ENCODE data around the gene CDC6.

The CDC6 gene, protein sequence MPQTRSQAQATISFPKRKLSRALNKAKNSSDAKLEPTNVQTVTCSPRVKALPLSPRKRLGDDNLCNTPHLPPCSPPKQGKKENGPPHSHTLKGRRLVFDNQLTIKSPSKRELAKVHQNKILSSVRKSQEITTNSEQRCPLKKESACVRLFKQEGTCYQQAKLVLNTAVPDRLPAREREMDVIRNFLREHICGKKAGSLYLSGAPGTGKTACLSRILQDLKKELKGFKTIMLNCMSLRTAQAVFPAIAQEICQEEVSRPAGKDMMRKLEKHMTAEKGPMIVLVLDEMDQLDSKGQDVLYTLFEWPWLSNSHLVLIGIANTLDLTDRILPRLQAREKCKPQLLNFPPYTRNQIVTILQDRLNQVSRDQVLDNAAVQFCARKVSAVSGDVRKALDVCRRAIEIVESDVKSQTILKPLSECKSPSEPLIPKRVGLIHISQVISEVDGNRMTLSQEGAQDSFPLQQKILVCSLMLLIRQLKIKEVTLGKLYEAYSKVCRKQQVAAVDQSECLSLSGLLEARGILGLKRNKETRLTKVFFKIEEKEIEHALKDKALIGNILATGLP

GRCh38 chr17:40287494-40288369 lies at the start of gene CDC6:
CDC6 (plus strand) TSS chr17:40287879; CDS start chr17:40289421, 1,542 bp downstream.
- peak; percentile 99 for DNase-seq

DNA sequence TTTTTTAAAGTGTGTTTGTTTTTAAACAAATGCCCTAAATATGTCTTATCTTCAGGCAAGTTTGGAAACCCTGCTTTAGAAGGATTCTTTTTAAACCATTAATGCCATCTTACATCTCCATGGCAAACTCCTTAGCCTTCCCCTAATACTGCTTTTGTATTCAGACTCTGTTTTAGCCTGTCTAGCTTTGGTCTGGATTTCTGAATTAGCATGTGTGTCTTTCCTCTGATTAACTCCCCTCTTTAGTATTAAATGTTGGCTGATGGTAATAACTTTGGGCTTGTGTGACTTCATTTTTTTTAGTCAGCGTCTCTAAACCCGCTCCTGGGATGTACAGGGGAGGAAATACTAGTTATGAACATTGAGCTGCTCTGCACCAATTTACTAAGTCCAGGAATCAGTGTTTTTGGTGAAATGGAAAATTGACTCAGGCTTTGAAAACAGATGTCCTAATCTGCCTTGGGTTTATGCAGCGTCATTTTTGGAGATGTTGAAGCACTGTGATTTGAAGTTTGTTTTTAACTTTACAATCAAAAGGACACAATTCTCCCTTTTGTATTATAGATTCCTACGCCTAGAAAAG lies 46.3 kb upstream of the CDC6 start:
- no peak for DNase-seq

DNA sequence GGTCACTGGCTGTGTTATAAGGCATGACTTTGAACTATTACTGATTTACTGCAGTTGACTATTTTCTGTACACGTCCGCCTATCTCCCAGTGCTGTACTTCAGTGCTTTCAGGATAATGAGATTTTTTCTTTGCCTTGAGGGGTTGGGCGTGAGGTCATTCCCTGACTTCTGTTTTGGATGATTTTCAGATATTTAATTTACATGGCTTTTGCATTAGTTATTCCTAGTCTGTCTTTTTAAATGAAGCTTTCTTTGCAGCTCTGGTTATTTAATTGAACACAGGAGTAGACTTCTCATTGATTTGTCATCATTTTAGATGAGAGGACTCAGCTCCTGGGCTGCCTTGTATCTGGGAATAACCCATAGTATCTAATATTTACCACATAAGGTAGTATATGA lies 44.9 kb upstream of the CDC6 start:
- no peak for DNase-seq

DNA sequence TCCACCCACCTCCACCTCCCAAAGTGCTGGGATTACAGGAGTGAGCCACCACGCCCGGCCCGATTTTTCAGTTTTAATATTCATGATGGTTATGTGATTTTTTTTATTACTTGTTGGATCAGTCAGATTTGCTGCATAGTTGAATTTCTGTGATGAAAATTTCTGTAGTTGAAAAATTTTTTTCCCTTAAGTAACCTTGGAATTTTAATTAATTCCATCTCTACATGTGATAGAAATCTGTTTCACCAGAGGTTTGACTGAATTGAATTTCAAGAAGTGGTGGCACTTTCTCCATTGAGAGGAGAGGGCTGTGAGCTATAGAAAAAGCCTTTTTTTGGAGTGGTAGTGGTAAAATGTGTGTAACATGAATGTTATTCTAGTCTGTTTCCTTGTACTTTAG lies 43.9 kb upstream of the CDC6 start:
- DNase-seq, result no peak

DNA sequence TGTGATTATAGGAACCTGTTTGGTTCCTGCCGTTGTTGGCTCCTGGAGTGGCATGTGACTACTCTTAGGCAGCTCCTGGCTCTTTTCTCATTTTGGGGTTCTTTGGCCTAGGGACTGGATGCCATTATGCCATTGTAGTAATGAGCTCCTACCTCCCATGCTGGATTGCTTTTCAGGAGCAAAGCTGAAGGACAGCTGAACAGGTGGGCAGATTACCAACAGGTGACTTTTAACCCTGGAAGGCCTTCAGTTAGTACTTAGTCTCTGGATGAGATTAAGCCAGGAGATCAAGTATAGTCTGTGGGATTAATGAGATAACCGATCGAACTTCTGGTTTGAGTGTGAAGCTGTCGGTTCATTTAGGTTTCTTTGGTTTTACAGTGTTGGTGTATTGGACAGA lies 43.4 kb upstream of the CDC6 start:
- no peak for DNase-seq

DNA sequence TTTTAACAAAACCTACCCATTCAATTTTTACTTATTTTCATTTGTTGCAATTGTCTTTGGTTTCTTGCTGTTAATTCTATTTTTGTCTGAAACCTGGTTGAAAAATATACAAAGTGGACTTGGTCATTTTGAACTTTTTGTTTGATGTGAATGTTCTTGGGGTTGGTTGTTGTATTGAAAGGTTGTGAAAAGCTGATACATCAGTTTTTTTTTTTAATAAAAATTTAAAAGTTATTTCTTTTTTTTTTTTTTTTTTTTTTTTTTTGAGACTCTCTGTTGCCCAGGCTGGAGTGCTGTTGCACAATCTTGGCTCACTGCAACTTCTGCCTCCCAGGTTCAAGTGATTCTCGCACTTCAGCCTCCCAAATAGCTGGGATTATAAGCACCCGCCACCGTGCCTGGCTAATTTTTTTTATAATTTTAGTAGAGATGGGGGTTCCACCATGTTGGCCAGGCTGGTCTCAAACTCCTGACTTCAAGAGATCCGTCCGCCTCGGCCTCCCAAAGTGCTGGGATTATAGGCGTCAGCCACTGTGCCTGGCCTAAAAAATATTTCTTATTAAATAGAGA lies 39.7 kb upstream of the CDC6 start:
- DNase-seq, result no peak

DNA sequence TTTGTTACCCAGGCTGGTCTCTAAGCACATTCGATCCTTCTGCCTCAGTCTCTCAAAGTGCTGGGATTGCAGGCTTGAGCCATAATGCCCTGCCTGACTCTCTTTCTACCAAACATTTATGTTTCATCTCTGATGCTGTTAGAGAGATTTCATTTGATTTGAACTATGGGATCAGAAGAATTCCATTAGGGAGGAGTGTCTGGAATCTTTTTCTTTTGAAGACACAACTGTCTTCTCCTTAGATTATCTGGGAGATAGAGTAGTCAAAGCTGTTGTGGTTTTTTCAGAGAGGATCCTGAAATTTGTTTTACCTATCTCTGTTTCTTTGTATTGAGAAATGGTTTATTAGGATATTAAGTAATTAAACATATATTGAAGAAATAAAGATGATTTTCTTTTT lies 39.2 kb upstream of the CDC6 start:
- no peak for DNase-seq

DNA sequence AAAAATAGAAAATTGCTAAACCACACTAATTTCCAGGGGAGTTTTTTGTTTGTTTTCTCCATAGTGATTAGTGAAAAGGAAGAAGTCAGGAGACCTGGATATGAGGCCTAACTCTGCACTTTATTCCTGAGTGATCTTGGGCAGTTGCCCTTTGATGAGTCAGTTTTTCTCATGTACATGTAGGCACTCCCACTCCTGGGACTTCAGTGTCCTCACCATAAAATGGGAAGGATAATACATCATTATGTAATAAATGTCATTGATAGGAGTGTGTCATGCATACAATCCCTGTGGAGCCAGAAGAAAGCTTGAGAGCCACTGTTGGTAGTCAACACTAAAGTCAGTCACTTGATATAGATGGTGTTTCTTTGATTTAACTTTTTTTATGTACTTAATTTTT lies 36.1 kb upstream of the CDC6 start:
- no peak for DNase-seq

- no peak for DNase-seq
These were observed 34.1 kb upstream of the CDC6 start for GRCh38 chr17:40253565-40253964.

DNA sequence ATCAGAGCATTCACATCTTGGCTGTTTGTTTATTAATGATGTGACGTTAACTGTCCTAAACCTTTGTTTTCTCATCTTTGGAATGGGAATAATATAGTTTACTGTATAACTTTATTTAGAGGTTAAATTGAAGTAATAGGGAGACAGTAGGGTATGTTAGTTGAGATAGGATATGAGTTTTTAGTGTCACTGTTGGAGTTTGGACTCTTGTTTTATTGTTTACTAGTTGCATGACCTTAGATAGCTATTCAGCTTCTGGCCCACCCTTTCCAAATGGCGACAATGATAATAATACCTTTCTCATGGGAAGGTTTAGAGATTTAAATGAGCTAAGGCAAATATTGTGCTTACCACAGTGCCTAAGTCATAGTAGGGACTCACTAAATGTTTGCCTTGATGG lies 28.2 kb upstream of the CDC6 start:
- no peak for DNase-seq

DNA sequence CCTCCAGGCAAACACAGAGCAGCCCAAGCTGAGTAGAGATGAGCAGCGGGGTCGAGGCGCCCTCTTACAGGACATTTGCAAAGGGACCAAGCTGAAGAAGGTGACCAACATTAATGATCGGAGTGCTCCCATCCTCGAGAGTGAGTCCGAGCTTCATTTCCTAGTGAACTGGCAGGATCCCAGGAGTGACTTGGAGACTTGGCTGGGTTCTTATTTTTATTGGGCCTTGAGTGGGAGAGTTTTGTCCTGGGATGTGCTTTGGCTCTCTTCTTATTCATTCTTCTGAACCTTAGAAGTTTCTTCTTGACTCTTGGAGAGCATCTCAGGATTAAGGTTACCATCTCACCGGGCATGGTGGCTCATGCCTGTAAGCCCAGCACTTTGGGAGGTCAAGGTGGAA lies 27.2 kb upstream of the CDC6 start:
- no peak for DNase-seq

- no peak for DNase-seq
These were observed 23.1 kb upstream of the CDC6 start for GRCh38 chr17:40264458-40265185.

- DNase-seq, result no peak
These were observed 22.3 kb upstream of the CDC6 start for GRCh38 chr17:40265337-40265736.

- no peak for DNase-seq
These were observed 20.8 kb upstream of the CDC6 start for GRCh38 chr17:40266882-40267281.

GRCh38 chr17:40268141-40268712 lies 19.5 kb upstream of the CDC6 start:
- no peak for DNase-seq

DNA sequence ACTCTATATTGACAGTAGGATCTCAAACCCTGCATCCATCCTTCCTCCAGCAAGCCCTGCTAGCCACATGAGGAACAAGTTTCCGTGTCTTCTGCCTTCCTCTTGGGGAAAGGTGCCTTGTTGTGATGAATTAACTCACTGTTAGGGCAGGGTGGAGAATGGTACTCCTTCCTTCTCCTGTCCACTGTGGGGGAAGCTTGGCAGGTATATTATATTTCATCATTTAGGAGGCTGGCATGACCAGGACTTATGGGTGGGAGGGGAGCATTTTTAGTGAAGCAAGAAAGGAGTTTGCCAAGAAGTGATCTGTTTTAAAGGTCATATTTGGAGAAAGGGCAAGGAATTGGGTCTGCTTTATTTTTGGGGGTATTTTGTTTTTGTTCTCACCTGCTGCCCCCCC lies 9.3 kb upstream of the CDC6 start:
- no peak for DNase-seq

- DNase-seq, result peak; percentile 11
These were observed 8.3 kb upstream of the CDC6 start for GRCh38 chr17:40279402-40279801.

GRCh38 chr17:40281663-40282062 lies 6.0 kb upstream of the CDC6 start:
- DNase-seq, result no peak

GRCh38 chr17:40283662-40284061 lies 4.0 kb upstream of the CDC6 start:
- no peak for DNase-seq

GRCh38 chr17:40284085-40284713 lies 3.5 kb upstream of the CDC6 start:
- DNase-seq, result no peak

GRCh38 chr17:40286473-40286872 lies 1.2 kb upstream of the CDC6 start:
- DNase-seq, result no peak

- DNase-seq, result no peak
These were observed 553 bp upstream of the CDC6 start for GRCh38 chr17:40287159-40287493.

Data from NCI-H2171 treated with DMSO at 0.1 percent for 48 hours (cell line).